Brain microvascular endothelial cell (primary cell): ENCODE data around the gene RPL41.

Experiments used
- DNase-seq: peaks from one replicate; pipeline ENCODE4 v3.0.0-alpha.2; 2020
- H3K27ac ChIP-seq: fragments of 250-450 bp; sonication (Bioruptor Pico); 2 replicates; pipeline ENCODE4 v1.5.1; 2020; ENCODE audit warnings: mild to moderate bottlenecking, moderate library complexity
- H3K27me3 ChIP-seq: fragments of 250-450 bp; sonication (Bioruptor Pico); replicated peaks from 2 replicates; pipeline ENCODE4 v1.5.1; 2020; ENCODE audit warnings: mild to moderate bottlenecking
- H3K36me3 ChIP-seq: fragments of 250-450 bp; sonication (Bioruptor Pico); replicated peaks from 2 replicates; pipeline ENCODE4 v1.5.1; 2020; ENCODE audit warnings: mild to moderate bottlenecking
- H3K4me3 ChIP-seq: 2 replicates; pipeline ENCODE4 v1.5.1; 2011; ENCODE audit warnings: low read depth, mild to moderate bottlenecking, control low read depth, low read length, moderate library complexity
- in situ Hi-C: cut with HindIII; loops from 2 replicates; pipeline ENCODE4 v1.10.0; 2017; ENCODE audit warnings: low sequenced_read_pairs, low pct_ligation_motif_present
- TF ChIP-seq, protein P1 (sequence below): IDR thresholded peaks from 2 replicates; pipeline ENCODE4 v1.5.1; 2011; ENCODE audit warnings: low read depth, mild to moderate bottlenecking, moderate library complexity, low read length, control low read depth, inconsistent platforms; ENCODE audit errors: missing control alignments

Gene RPL41

DNA sequence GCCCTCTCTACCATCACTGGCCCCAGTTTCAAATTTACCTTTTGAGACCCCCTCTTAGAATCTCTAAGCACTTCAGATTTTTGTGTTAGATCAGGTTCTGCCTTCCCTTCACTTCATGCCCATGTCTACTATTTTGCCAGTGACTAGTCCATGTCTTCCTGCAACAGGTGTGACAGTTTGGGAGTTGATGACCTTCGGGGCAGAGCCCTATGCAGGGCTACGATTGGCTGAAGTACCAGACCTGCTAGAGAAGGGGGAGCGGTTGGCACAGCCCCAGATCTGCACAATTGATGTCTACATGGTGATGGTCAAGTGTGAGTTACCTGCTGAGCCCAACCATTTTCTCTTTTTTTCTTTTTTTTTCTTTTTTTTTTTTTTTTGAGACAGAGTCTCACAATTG, 17.8 kb upstream of the RPL41 start:
- H3K27ac ChIP-seq = no peak overlapping the region
- in situ Hi-C loops = no loop called here
- H3K4me3 ChIP-seq = no peak overlapping the region
- no peaks in the 10 kb centered on the region for H3K36me3 ChIP-seq
- peaks cover 11% of the 10 kb centered on the region for H3K27me3 ChIP-seq
- DNase-seq = no peak
- TF ChIP-seq, protein P1, sequence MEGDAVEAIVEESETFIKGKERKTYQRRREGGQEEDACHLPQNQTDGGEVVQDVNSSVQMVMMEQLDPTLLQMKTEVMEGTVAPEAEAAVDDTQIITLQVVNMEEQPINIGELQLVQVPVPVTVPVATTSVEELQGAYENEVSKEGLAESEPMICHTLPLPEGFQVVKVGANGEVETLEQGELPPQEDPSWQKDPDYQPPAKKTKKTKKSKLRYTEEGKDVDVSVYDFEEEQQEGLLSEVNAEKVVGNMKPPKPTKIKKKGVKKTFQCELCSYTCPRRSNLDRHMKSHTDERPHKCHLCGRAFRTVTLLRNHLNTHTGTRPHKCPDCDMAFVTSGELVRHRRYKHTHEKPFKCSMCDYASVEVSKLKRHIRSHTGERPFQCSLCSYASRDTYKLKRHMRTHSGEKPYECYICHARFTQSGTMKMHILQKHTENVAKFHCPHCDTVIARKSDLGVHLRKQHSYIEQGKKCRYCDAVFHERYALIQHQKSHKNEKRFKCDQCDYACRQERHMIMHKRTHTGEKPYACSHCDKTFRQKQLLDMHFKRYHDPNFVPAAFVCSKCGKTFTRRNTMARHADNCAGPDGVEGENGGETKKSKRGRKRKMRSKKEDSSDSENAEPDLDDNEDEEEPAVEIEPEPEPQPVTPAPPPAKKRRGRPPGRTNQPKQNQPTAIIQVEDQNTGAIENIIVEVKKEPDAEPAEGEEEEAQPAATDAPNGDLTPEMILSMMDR = no peak

DNA sequence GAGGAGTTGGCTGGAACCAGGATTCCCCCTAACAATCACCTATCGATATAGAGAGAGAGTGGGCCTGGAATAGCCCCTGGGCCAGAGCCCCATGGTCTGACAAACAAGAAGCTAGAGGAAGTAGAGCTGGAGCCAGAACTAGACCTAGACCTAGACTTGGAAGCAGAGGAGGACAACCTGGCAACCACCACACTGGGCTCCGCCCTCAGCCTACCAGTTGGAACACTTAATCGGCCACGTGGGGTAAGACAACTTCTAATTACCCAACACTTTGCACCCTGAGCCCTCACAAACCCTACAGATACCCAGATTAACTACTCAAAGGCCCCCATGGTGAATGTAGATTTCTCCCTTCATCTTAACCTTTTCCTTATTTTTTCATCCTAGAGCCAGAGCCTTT, 16.6 kb upstream of the RPL41 start:
- TF ChIP-seq, protein P1 = no peak
- no peak overlapping the region for H3K27ac ChIP-seq
- H3K36me3 ChIP-seq = no peaks in the 10 kb centered on the region
- no peak for DNase-seq
- in situ Hi-C loops = no loop called here
- H3K4me3 ChIP-seq = no peak overlapping the region
- peaks cover 11% of the 10 kb centered on the region for H3K27me3 ChIP-seq

DNA sequence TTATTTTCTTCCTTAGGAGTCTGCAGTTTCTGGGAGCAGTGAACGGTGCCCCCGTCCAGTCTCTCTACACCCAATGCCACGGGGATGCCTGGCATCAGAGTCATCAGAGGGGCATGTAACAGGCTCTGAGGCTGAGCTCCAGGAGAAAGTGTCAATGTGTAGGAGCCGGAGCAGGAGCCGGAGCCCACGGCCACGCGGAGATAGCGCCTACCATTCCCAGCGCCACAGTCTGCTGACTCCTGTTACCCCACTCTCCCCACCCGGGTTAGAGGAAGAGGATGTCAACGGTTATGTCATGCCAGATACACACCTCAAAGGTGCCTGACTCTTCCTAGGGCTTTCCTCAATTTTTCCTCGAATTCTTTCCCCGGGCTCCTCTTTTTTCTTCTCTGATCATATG, 15.4 kb upstream of the RPL41 start:
- DNase-seq = no peak
- Histone ChIP-seq H3K27ac (no peak overlapping the region), H3K4me3 (no peak overlapping the region), H3K27me3 (peaks cover 7% of the 10 kb centered on the region), H3K36me3 (no peaks in the 10 kb centered on the region)
- in situ Hi-C loops = no loop called here
- TF ChIP-seq, protein P1 = no peak

DNA sequence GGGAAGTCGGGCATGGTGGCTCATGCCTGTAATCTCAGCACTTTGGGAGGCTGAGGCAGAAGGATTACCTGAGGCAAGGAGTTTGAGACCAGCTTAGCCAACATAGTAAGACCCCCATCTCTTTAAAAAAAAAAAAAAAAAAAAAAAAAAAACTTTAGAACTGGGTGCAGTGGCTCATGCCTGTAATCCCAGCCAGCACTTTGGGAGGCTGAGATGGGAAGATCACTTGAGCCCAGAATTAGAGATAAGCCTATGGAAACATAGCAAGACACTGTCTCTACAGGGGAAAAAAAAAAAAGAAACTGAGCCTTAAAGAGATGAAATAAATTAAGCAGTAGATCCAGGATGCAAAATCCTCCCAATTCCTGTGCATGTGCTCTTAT, 13.8 kb upstream of the RPL41 start:
- H3K36me3 ChIP-seq = peaks cover 10% of the 10 kb centered on the region
- DNase-seq = no peak
- H3K27ac ChIP-seq = no peak overlapping the region
- in situ Hi-C loops = no loop called here
- H3K4me3 ChIP-seq = no peak overlapping the region
- no peaks in the 10 kb centered on the region for H3K27me3 ChIP-seq
- TF ChIP-seq, protein P1 = no peak

DNA sequence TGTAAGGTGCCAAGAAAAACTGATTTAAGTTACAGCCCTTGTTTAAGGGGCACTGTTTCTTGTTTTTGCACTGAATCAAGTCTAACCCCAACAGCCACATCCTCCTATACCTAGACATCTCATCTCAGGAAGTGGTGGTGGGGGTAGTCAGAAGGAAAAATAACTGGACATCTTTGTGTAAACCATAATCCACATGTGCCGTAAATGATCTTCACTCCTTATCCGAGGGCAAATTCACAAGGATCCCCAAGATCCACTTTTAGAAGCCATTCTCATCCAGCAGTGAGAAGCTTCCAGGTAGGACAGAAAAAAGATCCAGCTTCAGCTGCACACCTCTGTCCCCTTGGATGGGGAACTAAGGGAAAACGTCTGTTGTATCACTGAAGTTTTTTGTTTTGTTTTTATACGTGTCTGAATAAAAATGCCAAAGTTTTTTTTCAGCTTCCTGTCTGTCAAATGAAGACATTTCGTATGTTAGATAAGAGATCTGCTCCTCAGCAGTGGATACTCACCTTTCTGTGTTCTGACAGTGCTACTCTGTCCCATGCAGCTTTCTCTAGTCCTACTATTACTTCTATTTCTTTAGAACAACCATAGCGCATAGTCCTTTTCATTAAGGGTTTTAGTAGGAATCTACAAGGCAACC, 13.2 kb upstream of the RPL41 start:
- Histone ChIP-seq H3K36me3 (peaks cover 15% of the 10 kb centered on the region), H3K27me3 (no peaks in the 10 kb centered on the region), H3K4me3 (no peak overlapping the region), H3K27ac (no peak overlapping the region)
- TF ChIP-seq, protein P1 = no peak
- no peak for DNase-seq
- in situ Hi-C loops = no loop called here

DNA sequence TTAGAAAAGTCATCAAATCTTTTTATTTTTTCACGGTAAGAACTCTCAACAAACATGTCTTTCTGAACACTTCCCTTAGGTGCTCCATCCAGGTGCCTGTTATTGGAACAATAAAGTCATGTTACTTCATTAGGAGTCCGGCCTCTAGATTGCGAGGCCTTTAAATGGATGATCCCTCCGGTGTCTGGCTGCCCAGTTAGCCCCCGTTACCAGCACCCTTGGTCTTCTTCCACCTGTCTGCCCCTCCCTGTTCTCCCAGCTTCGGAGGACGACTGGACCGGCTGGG, 12.7 kb upstream of the RPL41 start:
- H3K27ac ChIP-seq = no peak overlapping the region
- TF ChIP-seq, protein P1 = no peak
- no peaks in the 10 kb centered on the region for H3K27me3 ChIP-seq
- no peak for DNase-seq
- peak overlapping the region; percentile 97 for H3K4me3 ChIP-seq
- peaks cover 19% of the 10 kb centered on the region for H3K36me3 ChIP-seq
- in situ Hi-C loops = no loop called here
